GM10266 (cell line): Measurements from ENCODE around the gene KIR3DL2.
"Not testable (repeated sequence)": the region's sequence is repeated elsewhere in the genome, so short reads cannot be mapped to it uniquely, and the experiment has no call there.

Experiments
- DNase-seq: peaks from one replicate; pipeline ENCODE4 v3.0.0; 2012; ENCODE audit errors: extremely low spot score
- TF ChIP-seq, protein P1 (sequence below): IDR thresholded peaks from 2 replicates; pipeline ENCODE4 v1.5.1; 2012; ENCODE audit warnings: mild to moderate bottlenecking, low read depth; ENCODE audit not compliant: control insufficient read depth, insufficient read depth; ENCODE audit errors: missing control alignments

KIR3DL2 gene

GRCh38 chr19:54888239-54888638 lies 38.0 kb downstream of the KIR3DL2 start:
- DNase-seq, result no peak
- TF ChIP-seq, protein P1, sequence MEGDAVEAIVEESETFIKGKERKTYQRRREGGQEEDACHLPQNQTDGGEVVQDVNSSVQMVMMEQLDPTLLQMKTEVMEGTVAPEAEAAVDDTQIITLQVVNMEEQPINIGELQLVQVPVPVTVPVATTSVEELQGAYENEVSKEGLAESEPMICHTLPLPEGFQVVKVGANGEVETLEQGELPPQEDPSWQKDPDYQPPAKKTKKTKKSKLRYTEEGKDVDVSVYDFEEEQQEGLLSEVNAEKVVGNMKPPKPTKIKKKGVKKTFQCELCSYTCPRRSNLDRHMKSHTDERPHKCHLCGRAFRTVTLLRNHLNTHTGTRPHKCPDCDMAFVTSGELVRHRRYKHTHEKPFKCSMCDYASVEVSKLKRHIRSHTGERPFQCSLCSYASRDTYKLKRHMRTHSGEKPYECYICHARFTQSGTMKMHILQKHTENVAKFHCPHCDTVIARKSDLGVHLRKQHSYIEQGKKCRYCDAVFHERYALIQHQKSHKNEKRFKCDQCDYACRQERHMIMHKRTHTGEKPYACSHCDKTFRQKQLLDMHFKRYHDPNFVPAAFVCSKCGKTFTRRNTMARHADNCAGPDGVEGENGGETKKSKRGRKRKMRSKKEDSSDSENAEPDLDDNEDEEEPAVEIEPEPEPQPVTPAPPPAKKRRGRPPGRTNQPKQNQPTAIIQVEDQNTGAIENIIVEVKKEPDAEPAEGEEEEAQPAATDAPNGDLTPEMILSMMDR, result no peak

DNA sequence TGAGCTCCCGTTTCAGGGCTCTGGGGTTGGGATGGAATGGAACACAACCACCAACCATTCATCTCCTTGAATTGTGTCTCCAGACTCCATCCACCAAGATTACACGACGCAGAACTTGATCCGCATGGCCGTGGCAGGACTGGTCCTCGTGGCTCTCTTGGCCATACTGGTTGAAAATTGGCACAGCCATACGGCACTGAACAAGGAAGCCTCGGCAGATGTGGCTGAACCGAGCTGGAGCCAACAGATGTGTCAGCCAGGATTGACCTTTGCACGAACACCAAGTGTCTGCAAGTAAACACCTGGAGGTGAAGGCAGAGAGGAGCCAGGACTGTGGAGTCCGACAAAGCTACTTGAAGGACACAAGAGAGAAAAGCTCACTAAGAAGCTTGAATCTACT lies 39.3 kb downstream of the KIR3DL2 start:
- no peak for DNase-seq
- TF ChIP-seq, protein P1, result no peak

- TF ChIP-seq, protein P1, result no peak
- DNase-seq, result no peak
These were observed 43.2 kb downstream of the KIR3DL2 start for GRCh38 chr19:54893406-54893805.

GRCh38 chr19:54894106-54894505 lies 43.9 kb downstream of the KIR3DL2 start:
- not testable (repeated sequence) for DNase-seq

DNA sequence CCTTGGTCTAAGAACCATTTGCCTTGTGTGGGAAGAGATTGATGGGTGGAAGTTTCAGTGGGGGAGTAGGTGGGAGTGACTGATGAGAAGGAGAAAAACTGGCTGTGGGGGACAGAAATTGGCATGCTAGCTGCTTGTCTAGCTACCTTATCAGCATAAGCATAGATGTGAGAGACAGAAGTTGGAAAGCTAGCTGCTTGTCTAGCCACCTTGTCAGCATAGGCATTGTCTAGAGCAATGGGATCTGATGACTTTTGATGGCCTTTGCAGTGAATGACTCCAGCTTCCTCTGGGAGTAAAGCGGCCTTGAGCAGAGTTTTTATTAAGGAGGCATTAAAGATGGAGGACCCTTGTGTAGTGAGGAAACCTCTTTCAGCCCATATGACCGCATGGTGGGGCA lies 45.8 kb downstream of the KIR3DL2 start:
- TF ChIP-seq, protein P1, result no peak
- no peak for DNase-seq

GRCh38 chr19:54898685-54899084 lies 48.4 kb downstream of the KIR3DL2 start:
- not testable (repeated sequence) for DNase-seq

- DNase-seq, result not testable (repeated sequence)
These were observed 49.4 kb downstream of the KIR3DL2 start for GRCh38 chr19:54899646-54900045.

- DNase-seq, result not testable (repeated sequence)
These were observed 50.9 kb downstream of the KIR3DL2 start for GRCh38 chr19:54901153-54901552.

GRCh38 chr19:54902061-54902460 lies 51.8 kb downstream of the KIR3DL2 start:
- TF ChIP-seq, protein P1, result no peak
- no peak for DNase-seq

DNA sequence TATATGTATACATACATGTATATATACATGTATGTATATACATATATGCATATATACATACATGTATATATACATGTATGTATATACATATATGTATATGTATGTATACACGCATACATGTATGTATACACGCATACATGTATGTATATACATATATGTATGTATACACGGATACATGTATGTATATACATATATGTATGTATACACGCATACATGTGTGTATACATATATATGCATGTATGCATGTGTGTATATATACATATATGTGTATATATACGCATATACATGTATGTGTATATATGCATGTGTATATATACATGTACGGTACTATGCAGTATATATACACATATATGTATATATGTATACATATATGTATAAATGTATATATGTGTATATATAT lies 53.1 kb downstream of the KIR3DL2 start:
- no peak for DNase-seq
- TF ChIP-seq, protein P1, result no peak

DNA sequence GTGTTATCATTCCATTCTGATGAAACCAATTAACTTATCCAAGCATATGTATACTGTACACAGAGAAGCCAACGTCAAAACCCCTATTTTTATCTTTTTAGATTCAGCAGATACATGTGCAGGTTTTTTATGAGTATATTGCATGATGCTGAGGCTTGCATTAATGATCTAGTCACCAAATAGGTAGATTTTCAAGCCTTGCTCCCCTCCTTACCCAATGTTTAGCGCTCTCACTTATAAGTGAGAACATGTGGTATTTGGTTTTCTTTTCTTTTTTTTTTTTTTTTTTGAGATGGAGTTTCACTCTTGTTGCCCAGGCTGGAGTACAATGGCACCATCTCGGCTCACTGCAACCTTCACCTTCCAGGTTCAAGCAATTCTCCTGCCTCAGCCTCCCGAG lies 54.0 kb downstream of the KIR3DL2 start:
- not testable (repeated sequence) for DNase-seq
